ENCODE results near the gene NTM.

Gene NTM

GRCh38 chr11:132284048-132284447 lies 913.6 kb downstream of the NTM start:
- no peak overlapping the region for H3K27ac ChIP-seq (replicated peaks)
- DNase-seq (ENCODE audit: low read depth in 1 of 2, low spot score in 1 of 2): no peak
- H3K4me3 ChIP-seq (replicated peaks; ENCODE audit: insufficient read depth, low read length): no peak overlapping the region
- no peak for TF ChIP-seq SPI1 (IDR thresholded peaks at IDR 0.05; ENCODE audit: borderline replicate concordance, low read depth)
- no peak for TF ChIP-seq REST (IDR thresholded peaks at IDR 0.05; ENCODE audit: insufficient replicate concordance, low read depth)
- TF ChIP-seq GABPA (IDR thresholded peaks at IDR 0.05; ENCODE audit: low read depth): no peak
- no peak for TF ChIP-seq POLR2AphosphoS5 (IDR thresholded peaks at IDR 0.05; ENCODE audit: low read depth)
- TF ChIP-seq CTCF (IDR thresholded peaks at IDR 0.05; ENCODE audit: insufficient read depth, low read length): no peak
- H3K27me3 ChIP-seq (ENCODE audit: insufficient read depth, poor library complexity, severe bottlenecking): no peaks in the 10 kb centered on the region

DNA sequence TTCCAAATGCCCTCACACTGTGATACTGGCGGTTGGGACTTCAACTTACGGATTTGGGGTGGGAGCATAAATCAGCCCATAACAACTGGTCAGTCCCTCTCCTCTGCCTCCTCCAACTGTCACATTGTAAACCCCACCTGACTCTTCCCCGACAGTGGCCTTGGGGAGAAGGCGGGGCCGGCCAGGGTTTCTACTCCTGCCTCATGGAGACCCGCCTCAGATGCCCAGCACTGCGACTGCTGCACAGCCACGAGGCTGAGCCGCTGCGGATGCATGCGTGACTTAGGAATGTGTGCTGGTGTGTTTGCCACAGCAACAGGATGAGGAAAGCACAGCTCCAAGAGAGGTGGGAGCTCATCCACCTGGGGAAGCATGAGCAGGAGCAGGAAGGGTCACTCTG lies 914.2 kb downstream of the NTM start:
- no peak overlapping the region for H3K4me3 ChIP-seq (replicated peaks; ENCODE audit: insufficient read depth, low read length)
- H3K27me3 ChIP-seq (ENCODE audit: insufficient read depth, poor library complexity, severe bottlenecking): no peaks in the 10 kb centered on the region
- H3K27ac ChIP-seq (replicated peaks): no peak overlapping the region
- no peak for DNase-seq (ENCODE audit: low read depth in 1 of 2, low spot score in 1 of 2)
- TF ChIP-seq SPI1 (IDR thresholded peaks at IDR 0.05; ENCODE audit: borderline replicate concordance, low read depth) (no peak), CTCF (IDR thresholded peaks at IDR 0.05; ENCODE audit: insufficient read depth, low read length) (no peak), REST (IDR thresholded peaks at IDR 0.05; ENCODE audit: insufficient replicate concordance, low read depth) (no peak)

GRCh38 chr11:132285631-132286030 lies 915.2 kb downstream of the NTM start:
- TF ChIP-seq REST (IDR thresholded peaks at IDR 0.05; ENCODE audit: insufficient replicate concordance, low read depth) (no peak), SPI1 (IDR thresholded peaks at IDR 0.05; ENCODE audit: borderline replicate concordance, low read depth) (no peak), CTCF (IDR thresholded peaks at IDR 0.05; ENCODE audit: insufficient read depth, low read length) (no peak), GABPA (IDR thresholded peaks at IDR 0.05; ENCODE audit: low read depth) (no peak), POLR2AphosphoS5 (IDR thresholded peaks at IDR 0.05; ENCODE audit: low read depth) (no peak)
- no peak for DNase-seq (ENCODE audit: low read depth in 1 of 2, low spot score in 1 of 2)
- no peak overlapping the region for H3K27ac ChIP-seq (replicated peaks)
- no peak overlapping the region for H3K4me3 ChIP-seq (replicated peaks; ENCODE audit: insufficient read depth, low read length)
- peaks cover 3% of the 10 kb centered on the region for H3K27me3 ChIP-seq (ENCODE audit: insufficient read depth, poor library complexity, severe bottlenecking)
